Endothelial cell (in vitro differentiated cells): ENCODE measurements around the gene PLCB1. TPM values are rescaled to one million over a fixed set of nuclear protein-coding genes. Genes with fewer than 3 reads are reported as not detected.

Experiments used
- DNase-seq: peaks from one replicate; pipeline ENCODE4 v3.0.0; 2021; ENCODE audit warnings: low spot score
- H3K27ac Mint-ChIP-seq: one replicate; pipeline ENCODE4 v1.8.0; 2021; ENCODE audit warnings: mixed read lengths, inconsistent platforms; ENCODE audit not compliant: unreplicated experiment
- H3K27me3 Mint-ChIP-seq: one replicate; pipeline ENCODE4 v1.8.0; 2021; ENCODE audit warnings: mild to moderate bottlenecking, moderate library complexity, mixed read lengths, inconsistent platforms; ENCODE audit not compliant: unreplicated experiment
- H3K36me3 Mint-ChIP-seq: one replicate; pipeline ENCODE4 v1.8.0; 2021; ENCODE audit warnings: mild to moderate bottlenecking, low read depth, mixed read lengths, inconsistent platforms; ENCODE audit not compliant: unreplicated experiment
- H3K4me1 Mint-ChIP-seq: one replicate; pipeline ENCODE4 v1.8.0; 2021; ENCODE audit warnings: mild to moderate bottlenecking, mixed read lengths, inconsistent platforms; ENCODE audit not compliant: unreplicated experiment
- H3K4me3 Mint-ChIP-seq: one replicate; pipeline ENCODE4 v1.8.0; 2021; ENCODE audit warnings: mild to moderate bottlenecking, mixed read lengths, inconsistent platforms; ENCODE audit not compliant: unreplicated experiment
- H3K9me3 Mint-ChIP-seq: one replicate; pipeline ENCODE4 v1.8.0; 2021; ENCODE audit warnings: mixed read lengths, inconsistent platforms; ENCODE audit not compliant: unreplicated experiment
- total RNA-seq: library from RNA; stranded (reverse); fragmentation: NEBNext Ultra II Directional; extraction: Animal tissue kit (Norgen Biotek cat#: 25700); gene quantifications from one replicate; pipeline ENCODE4 v1.2.1, GENCODE V29; 2021; ENCODE audit not compliant: unreplicated experiment
- TF ChIP-seq, protein P1 (sequence below): fragments of 200-600 bp; sonication (generic); IDR thresholded peaks from one replicate; pipeline ENCODE4 v1.5.0; 2021; ENCODE audit warnings: antibody characterized with exemption; ENCODE audit not compliant: unreplicated experiment

PLCB1 gene
- total RNA-seq, 1 donor from 2014 or later, result 8.1 TPM

DNA sequence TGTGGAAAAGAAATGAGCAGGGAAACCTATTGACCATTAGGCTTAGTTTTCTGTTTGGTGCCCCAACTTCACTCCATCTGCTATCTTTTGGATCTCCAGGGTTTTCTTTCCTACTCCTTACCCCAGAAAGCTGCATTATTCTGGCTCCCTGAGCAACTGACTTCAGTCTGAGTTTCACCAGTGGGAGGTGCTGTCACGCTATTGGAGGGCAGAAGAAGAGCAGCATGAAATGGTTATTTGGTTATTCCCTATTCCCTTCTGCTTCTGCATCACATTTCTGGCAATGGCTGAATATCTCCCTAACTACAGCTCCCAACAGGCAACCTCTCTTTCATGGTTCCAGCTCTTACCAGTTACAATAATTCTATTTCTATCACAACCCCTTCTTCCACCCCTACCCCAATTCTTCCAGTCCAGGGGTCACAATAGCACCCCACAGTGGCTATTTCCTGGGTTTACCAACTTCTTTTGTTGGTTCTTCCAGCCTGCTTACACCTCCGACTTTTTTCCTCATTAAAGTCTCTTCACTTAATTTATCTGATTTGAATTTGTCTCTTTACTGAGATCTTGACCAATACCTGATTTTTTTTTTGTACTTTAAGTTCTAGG, 311.5 kb downstream of the PLCB1 start:
- Mint-ChIP-seq H3K9me3 (no peaks in the 10 kb centered on the region), H3K4me3 (no peak overlapping the region), H3K27ac (no peak overlapping the region), H3K36me3 (no peaks in the 10 kb centered on the region), H3K4me1 (no peaks in the 10 kb centered on the region), H3K27me3 (no peaks in the 10 kb centered on the region)
- DNase-seq, result no peak
- TF ChIP-seq, protein P1, sequence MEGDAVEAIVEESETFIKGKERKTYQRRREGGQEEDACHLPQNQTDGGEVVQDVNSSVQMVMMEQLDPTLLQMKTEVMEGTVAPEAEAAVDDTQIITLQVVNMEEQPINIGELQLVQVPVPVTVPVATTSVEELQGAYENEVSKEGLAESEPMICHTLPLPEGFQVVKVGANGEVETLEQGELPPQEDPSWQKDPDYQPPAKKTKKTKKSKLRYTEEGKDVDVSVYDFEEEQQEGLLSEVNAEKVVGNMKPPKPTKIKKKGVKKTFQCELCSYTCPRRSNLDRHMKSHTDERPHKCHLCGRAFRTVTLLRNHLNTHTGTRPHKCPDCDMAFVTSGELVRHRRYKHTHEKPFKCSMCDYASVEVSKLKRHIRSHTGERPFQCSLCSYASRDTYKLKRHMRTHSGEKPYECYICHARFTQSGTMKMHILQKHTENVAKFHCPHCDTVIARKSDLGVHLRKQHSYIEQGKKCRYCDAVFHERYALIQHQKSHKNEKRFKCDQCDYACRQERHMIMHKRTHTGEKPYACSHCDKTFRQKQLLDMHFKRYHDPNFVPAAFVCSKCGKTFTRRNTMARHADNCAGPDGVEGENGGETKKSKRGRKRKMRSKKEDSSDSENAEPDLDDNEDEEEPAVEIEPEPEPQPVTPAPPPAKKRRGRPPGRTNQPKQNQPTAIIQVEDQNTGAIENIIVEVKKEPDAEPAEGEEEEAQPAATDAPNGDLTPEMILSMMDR, result no peak

DNA sequence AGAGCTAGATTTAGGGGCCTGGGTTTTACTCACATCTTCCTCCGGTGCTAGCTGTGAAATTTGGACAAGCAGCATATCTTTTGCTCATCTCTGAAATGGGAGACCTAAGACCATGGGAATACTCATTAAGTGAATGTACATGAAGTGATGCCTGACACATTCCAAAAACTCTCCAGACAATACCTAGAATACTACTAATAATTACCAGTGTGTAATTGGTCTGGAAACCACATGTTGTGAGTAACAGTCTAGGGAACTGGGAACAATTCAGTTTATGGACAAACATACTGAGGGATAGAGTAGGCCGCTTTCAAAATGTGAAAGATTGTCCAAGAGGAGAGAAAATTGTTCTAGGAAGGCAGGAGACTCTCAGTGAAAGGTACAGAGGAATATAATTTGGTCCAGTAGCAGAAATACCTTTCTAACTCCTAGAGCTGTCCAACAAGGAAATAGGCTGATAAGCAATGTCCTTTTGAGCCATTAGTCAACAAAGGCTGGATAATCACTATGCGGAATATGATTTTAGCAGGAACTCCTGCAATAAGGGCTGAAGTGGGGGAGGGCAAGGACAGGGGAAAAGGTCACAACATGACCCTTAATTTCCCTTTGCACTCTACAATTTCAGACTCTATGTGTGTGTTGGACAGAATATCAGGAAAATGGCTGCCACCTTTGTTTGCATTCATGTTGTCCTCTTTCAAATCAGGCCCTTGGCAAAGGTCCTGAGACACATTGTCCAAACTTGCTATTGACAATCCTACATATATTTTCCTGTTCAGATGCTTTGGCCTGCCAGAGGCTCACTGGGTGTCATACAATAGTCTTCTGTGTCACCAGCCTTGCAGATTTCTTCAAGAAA, 315.4 kb downstream of the PLCB1 start:
- H3K27ac Mint-ChIP-seq, result no peak overlapping the region
- no peak for DNase-seq
- H3K9me3 Mint-ChIP-seq, result no peaks in the 10 kb centered on the region
- H3K27me3 Mint-ChIP-seq, result no peaks in the 10 kb centered on the region
- H3K36me3 Mint-ChIP-seq, result no peaks in the 10 kb centered on the region
- TF ChIP-seq, protein P1, result no peak
- no peak overlapping the region for H3K4me3 Mint-ChIP-seq
- H3K4me1 Mint-ChIP-seq, result no peaks in the 10 kb centered on the region

DNA sequence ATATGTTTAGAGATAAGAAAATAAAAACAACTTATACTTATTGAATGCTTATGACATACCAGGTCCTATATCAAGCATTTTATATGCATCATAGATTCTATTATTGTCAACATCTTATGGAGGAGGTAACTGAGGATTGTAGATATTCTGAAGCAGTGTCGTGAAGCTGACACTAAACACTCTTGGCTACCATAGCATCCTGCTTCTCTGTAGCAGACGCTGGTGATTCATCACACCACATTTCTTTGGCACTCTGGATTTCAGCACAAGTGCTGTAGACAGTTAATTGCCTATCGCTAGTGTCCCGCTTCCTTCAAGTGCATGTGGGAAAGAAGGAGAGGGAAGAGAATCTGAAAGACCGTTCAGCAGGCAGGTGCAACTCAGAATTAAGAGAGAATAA, 317.1 kb downstream of the PLCB1 start:
- TF ChIP-seq, protein P1, result no peak
- DNase-seq, result no peak
- Mint-ChIP-seq H3K4me1 (no peaks in the 10 kb centered on the region), H3K9me3 (no peaks in the 10 kb centered on the region), H3K4me3 (no peak overlapping the region), H3K27me3 (no peaks in the 10 kb centered on the region), H3K27ac (no peak overlapping the region), H3K36me3 (no peaks in the 10 kb centered on the region)

DNA sequence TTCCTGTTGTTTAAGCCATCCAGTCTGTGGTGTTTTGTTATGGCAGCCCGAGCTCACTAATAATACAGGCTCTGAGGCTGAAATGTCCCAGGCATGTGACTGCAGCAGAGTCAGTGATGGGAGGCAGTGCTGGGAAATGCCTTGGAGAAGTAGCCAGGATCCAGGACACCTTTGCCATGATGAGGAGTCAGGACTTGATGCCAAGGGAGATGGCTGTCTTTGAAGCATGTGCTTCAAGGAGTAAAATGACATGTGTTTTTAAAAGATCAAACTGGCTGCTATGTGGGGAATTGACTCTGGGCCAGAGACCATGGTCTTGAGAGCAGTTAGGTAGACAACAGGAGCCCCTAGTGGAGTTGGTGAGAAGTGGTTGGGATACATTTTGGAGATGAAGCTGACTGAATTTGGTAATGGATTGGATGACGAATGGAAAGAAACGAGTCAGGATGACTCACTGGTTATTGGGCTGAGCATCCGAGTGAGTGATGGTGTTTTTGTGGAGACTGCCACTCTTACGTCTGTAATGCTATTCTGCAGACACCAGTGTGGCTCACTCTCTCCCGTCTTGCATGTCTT, 322.2 kb downstream of the PLCB1 start:
- H3K27ac Mint-ChIP-seq, result no peak overlapping the region
- no peaks in the 10 kb centered on the region for H3K4me1 Mint-ChIP-seq
- H3K27me3 Mint-ChIP-seq, result no peaks in the 10 kb centered on the region
- no peak for DNase-seq
- H3K36me3 Mint-ChIP-seq, result no peaks in the 10 kb centered on the region
- no peaks in the 10 kb centered on the region for H3K9me3 Mint-ChIP-seq
- TF ChIP-seq, protein P1, result peak; percentile 23
- H3K4me3 Mint-ChIP-seq, result no peak overlapping the region

DNA sequence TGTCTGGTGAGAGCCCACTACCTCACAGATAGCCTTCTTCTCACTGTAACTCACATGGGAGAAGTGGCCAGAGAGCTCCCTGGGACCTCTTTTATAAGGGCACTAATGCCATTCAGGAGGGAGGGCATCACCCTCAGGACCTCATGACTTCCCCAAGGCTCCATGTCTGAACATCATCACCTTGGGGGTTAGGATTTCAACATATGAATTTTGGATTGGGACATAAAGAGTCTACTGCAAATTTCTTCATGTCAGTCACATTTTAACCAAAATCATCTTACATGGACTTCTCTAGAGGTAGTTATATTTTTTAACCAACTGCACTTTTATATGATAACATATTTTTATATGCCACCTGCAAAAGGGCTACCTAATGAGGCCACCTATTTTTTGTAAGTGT, 324.7 kb downstream of the PLCB1 start:
- no peaks in the 10 kb centered on the region for H3K36me3 Mint-ChIP-seq
- H3K27ac Mint-ChIP-seq, result no peak overlapping the region
- H3K4me3 Mint-ChIP-seq, result no peak overlapping the region
- TF ChIP-seq, protein P1, result no peak
- no peaks in the 10 kb centered on the region for H3K4me1 Mint-ChIP-seq
- no peak for DNase-seq
- H3K9me3 Mint-ChIP-seq, result no peaks in the 10 kb centered on the region
- no peaks in the 10 kb centered on the region for H3K27me3 Mint-ChIP-seq
